Hematopoietic multipotent progenitor cell (in vitro differentiated cells): Measurements from ENCODE around the gene MMAA. TPM values are rescaled to one million over a fixed set of nuclear protein-coding genes. Genes with fewer than 3 reads are reported as not detected.
"Not testable (repeated sequence)": the region's sequence is repeated elsewhere in the genome, so short reads cannot be mapped to it uniquely, and the experiment has no call there.

Experiments used
- DNase-seq, 3 donors: peaks; one replicate each; pipeline ENCODE4 v3.0.0-alpha.2; 2011 to 2015; ENCODE audit warnings: low read depth in 2 of 3, low spot score in 2 of 3
- total RNA-seq: library from RNA; depleted of rRNA; stranded (reverse); fragments of >200 nt; gene quantifications from one replicate; pipeline ENCODE4 v1.2.3, GENCODE V29; 2012

Gene MMAA
- total RNA-seq, result 1.1 TPM

- DNase-seq, result peak; percentile 90 to 97 (median 96)
Measured at GRCh38 chr4:145618932-145619638, at the start of gene MMAA. Gene MMAA, plus strand, starts transcription at chr4:145619385. Its CDS starts 19,755 bp downstream, at chr4:145639140.

DNA sequence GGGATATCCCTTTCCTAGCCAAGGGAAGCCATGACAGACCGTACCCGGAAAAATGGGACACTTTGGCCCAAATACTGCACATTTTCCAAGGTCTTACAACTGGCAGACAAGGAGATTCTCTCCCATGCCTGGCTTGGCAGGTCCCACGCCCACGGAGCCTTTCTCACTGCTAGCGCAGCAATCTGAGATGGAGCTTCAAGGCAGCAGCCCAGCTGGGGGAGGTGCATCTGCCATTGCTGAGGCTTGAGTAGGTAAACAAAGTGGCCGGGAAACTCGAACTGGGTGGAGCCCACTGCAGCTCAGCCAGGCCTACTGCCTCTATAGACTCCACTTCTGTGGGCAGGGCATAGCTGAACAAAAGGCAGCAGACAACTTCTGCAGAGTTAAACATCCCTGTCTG, 44.6 kb upstream of the MMAA start:
- DNase-seq, result not testable (repeated sequence)

- no peak for DNase-seq
Measured at GRCh38 chr4:145580906-145581305, 38.3 kb upstream of the MMAA start.

DNA sequence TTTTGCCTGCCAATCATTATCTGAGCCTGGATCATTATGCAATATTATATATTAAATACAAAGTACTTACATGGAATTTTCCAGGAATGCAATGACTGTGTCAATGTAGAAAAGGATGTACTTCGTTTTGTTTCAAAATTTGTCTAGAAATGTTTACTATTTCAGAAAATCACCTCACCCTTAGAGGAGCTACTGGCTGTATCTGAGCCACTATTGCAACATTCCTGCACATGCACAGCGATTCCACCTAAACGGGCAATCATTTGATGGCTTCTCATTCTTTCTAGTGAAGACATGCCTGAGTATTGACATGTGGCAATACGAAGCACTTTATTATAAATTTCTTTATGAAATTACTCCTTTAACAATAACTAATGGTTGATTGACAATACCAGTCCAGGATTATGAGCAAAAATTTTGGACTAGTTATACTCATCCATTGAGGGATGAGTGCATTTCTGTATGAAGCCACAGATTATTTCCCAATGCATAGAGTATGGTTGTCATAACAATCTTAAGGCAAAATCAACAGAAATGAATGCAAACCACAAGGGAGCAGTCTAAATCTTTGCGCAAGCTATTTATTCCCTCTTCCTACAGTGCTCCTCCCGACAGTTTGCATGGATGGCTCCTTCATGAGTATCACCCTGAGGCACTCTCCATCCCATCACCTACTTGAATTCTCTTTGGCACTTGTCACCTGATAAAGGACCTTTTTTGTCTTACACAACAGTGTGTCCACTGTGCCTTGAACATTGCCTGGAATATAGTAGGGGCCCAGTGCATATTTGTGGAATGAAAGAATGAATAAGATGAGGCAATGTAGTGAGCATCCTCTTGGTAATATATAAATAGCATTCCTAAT, 35.8 kb upstream of the MMAA start:
- no peak for DNase-seq

DNA sequence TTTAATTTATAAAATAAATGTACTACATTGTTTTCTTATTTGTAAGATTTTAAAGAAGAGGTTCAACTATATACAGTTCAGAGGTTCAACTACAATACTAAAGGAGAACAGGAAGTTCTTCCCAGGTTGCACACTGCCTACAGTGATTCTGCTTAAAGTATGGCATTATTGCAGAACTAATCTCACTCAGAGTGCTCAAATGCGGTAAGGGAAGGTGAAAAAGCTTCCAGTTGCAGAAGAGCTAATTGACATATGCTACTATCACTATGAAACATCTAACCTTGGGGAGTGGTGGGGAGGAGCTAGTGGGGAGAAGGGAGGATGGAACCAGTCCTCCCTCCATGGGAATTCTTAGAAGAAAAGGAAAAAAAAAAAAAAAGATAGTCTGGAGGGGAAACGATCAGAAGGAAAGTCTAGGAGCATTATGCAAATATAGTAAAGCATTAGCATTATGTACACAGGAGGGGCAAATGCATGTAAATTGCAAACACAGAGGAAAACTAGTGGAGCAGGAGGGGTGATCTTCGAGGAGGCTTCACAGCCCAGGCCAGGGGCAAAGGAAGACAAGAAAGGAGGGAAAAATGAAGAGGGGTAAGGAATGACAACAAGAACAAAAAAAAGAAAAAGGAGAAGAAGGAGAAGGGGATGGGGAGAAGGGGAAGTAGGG, 32.0 kb upstream of the MMAA start:
- no peak for DNase-seq

- DNase-seq, result not testable (repeated sequence)
Measured at GRCh38 chr4:145589381-145589780, 29.8 kb upstream of the MMAA start.

- no peak for DNase-seq
Measured at GRCh38 chr4:145589916-145590702, 29.1 kb upstream of the MMAA start.

DNA sequence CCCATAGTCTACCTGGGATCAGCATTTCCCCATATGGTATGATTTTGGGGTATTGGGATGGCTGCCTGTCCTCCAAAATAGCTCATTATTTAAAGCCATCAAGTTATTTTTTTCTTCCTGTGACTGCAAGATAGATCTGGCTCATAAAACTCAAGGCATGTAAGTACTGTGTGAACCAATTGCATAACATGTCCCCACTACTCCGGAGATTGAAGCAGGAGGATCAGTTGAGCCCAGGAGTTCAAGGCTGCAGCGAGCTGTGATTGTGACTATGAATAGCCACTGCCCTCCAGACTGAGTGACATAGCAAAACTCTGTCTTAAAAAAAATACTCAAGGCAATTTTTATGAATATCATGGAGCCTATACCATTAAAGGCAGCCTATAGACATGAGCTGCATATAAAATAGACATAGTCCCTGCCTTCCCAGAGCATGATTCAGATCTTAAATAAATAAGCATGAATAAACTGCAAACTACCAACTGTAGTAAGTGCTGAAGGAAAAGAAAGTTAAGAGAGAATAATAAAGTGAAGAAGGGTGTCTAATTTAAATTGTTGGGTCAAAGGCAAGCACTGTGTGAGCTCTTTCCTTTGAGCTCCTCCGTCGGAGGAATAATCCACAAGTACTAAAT, 16.9 kb upstream of the MMAA start:
- no peak for DNase-seq

- DNase-seq, result no peak
Measured at GRCh38 chr4:145605941-145606340, 13.2 kb upstream of the MMAA start.

DNA sequence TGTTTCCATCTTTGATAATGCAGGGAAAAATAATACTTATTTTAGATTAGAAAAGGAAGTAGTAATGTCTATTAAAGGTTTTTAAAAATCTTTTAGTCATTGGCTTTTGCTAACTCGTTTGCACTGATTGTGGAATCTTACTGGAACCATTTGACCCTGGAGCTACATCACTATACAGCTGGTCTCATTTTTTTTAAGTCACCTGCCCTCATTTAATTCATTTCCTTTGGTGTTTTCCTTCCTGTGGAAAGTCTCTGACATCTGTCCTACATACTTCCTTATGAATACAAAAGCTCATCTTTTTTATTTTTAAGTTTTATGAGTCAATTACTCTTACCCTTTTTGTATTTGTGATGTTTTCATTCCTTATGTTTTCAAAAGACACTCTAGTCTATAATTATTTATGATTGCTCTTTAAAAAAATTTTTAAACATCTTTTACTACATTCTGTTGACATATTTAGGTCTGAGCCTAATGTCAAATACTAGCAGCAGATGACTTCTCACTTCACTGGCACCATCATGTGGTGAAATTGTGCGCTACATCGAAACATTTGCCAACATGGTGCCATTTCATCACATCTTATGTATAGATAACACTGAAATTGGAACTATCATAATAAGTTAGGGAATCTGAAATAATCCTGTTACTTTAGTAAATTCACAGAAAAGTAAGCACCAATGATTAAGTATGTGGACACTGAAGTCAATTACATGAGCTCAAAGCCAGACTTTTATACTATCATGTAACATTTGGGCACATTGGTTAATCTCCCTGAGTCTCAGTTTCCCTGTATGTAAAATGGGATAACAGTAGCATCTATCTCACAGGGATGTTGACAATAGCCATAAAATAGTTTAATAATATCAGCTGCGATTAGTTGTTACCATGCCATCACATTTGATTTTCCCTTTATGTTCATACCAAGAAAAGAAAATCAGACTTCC, 9.4 kb upstream of the MMAA start:
- peak; percentile 11 to 81 (median 48) for DNase-seq

DNA sequence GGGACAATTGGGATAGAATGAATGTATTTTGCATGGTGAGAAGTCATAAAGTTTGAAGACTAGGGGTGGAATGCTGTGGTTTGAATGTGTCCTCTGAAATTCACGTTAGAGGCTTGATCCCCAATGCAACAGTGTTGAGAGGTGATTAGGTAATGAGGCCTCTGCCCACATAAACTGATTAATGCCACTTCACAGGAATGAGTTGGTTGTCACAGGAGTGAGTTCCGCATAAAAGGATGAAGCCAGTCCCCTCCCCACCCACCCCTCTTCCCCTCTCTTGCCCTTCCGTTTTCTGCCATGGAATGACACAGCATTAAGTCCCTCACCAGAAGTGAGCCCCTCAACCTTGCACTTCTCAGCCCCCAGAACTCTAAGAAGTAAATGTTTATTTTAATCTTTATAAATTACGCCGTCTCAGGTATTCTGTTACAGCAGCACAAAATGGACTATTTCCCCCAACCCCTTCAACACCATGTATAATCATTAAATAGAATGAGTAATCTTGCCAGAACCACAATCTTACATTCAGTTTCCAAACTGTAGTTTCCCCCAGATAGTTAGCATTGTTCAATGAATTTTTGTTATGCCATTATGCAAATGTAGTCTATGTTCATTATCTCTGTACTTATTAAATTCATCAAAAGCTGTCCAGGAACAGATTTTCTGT, 5.5 kb upstream of the MMAA start:
- peak in 1 of 3 donors; percentile 57 for DNase-seq

GRCh38 chr4:145614233-145614610, 5.0 kb upstream of the MMAA start:
- DNase-seq, result no peak

GRCh38 chr4:145618210-145618931, 814 bp upstream of the MMAA start:
- DNase-seq, result peak in 1 of 3 donors; percentile 7

- peak in 1 of 3 donors; percentile 81 for DNase-seq
Measured at GRCh38 chr4:145619639-145619996, 433 bp downstream of the MMAA start.

- not testable (repeated sequence) for DNase-seq
Measured at GRCh38 chr4:145622067-145622466, 2.9 kb downstream of the MMAA start.

- peak in 1 of 3 donors; percentile 20 for DNase-seq
Measured at GRCh38 chr4:145623831-145624230, 4.6 kb downstream of the MMAA start.

DNA sequence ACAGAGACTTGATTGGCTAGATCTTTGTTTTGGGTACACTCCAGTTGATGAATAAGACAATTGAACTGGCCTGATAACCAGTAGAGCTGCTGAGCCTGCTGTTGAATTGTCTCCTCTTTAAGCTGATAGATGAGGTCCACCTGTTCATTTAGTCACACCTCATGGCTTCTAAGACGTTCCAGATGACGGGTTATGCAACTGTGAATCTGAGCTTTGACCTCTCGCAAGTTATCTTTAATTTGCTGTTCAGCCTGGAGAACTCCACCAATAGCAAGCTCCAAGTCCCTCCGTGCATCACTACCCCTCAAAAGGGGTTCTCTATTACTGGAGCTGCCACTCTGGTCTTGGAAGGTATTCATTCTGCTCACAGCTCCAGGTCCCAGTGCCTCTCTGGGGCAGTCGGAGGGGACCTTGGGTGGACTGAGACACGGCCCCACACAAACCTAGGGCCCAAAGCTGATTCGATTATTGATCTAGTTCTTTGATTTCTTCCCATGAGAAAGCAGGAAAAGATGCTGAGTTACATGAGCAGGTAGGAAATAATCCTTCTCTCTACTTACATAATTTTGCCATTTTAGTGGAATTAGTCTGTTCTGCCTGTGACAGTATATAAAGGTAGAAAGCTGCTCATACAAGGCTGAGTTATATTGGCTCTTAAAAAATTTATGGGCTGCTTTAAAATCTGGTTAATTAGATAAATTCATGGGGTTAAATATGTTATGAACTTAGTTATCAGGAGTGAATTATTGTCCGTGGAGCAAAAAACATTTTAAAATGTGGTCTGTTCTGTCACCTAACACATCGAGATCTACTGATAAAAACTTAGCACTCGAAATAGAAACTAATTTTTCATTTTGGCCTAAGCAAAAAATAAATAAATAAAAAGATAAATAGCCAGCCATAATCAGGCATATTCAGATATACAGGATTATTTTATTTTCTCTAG, 6.8 kb downstream of the MMAA start:
- no peak for DNase-seq
